ENCODE measurements around the gene SEPSECS.
"Not testable (repeated sequence)": the region's sequence is repeated elsewhere in the genome, so short reads cannot be mapped to it uniquely, and the experiment has no call there.

Gene SEPSECS

GRCh38 chr4:25090516-25090915 is 69.7 kb downstream of the SEPSECS start:
- DNase-seq (ENCODE audit: low spot score): no peak
- TF ChIP-seq CTCF (IDR thresholded peaks at IDR 0.05; ENCODE audit: extremely low read depth, missing control alignments): no peak

DNA sequence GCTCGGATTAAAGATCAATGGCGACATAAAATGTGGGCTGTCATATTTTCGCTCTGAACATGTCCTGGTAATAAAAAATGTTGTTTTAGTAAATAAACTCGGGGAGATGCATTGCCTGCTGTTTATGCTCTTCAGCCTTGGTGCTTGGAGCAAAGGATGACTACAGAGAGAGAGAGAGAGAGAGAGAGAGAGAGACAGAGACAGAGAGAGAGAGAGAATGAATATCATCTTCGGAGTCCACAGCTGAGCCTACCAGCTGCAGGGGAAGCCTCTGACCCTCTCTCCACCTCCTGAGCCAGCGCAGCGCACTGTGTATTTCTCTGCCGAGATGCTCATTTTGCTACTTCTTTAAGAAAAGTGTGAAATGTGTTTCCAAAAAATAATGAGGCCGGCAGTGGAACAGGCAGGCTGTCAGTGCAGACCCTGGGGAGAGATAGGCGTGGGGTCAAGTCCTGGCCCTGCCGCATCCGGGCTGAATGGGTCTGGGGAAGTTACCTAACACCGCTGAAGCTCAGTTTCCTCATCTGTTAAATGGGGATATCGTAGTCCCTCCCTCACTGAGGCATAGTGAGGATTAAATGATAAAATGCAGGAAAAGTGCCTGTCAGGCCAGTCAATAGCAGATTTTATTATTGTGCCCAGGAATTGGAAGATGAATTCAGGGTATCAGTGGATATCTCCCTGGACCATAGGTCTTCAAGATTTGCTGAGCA is 71.0 kb downstream of the SEPSECS start:
- no peak for DNase-seq (ENCODE audit: low spot score)
- TF ChIP-seq CTCF (IDR thresholded peaks at IDR 0.05; ENCODE audit: extremely low read depth, missing control alignments): no peak

DNA sequence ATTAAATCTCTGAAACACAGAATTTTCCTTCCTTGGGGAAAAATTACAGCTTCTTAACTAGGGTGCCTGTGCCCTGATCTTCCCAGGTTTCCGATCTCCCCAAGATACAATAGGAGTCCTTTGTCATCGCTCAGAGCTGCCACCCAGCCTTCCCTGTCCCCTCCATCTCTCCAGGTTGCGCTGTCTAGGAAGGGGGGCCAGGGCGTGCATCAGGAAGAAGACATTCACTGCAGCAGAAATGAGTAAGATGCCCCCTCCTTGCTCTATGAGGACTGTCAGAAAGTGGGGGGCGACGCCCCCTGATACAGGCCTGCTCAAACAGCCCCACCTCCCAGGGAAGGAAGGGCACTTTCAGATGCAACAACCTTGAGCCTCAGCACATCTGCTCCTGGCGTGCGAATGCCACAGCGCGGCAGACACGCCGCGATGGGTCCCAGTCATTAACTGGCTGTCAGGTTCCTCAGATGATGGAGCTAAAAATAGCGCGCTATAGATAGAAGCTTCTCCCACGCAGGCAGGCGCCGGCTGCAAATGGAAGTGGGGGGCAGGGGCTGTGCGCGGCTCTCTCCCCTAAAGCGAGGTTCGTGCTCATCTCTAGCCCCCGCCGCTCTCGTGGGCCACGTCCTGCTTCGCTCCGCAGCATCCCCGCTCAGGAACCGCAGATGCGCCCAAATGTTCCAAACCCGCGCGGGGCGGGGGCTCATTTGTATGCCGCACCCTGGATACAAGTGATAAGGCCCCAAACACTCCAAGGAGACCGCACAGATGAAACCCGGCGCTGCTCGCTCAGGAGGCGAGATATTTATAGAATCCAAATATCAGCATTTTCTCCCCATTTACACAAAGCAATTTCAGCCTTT is 71.9 kb downstream of the SEPSECS start:
- no peak for TF ChIP-seq CTCF (IDR thresholded peaks at IDR 0.05; ENCODE audit: extremely low read depth, missing control alignments)
- peak; percentile 17 for DNase-seq (ENCODE audit: low spot score)

DNA sequence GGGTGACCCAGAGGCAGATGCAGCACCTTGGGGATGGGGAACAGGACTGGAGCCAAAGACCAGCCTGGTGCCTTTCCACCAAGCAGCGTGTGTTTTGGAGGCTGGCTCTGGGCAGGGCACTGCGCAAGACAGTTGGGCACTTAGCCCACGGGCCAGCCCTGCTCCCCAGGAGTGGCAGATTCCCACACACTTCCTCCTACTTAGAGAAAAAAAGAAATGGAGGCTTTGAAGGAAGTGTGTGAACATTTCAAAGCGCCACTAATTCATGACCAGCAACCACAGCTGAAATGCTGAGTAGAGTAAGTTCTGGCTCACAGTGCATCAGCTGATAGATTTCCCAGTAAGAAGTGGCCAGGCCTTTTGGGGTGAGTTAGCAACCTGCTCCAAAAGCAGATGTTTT is 74.6 kb downstream of the SEPSECS start:
- DNase-seq (ENCODE audit: low spot score): no peak

GRCh38 chr4:25083441-25083840 is 76.8 kb downstream of the SEPSECS start:
- not testable (repeated sequence) for DNase-seq (ENCODE audit: low spot score)

More for the DNA sequence above, 74.6 kb downstream of the SEPSECS start:
- no peak for TF ChIP-seq CTCF (IDR thresholded peaks at IDR 0.05; ENCODE audit: extremely low read depth, missing control alignments)

GRCh38 chr4:25081866-25082471 is 78.3 kb downstream of the SEPSECS start:
- DNase-seq (ENCODE audit: low spot score): no peak
- no peak for TF ChIP-seq CTCF (IDR thresholded peaks at IDR 0.05; ENCODE audit: extremely low read depth, missing control alignments)

GRCh38 chr4:25080571-25080970 is 79.7 kb downstream of the SEPSECS start:
- no peak for TF ChIP-seq CTCF (IDR thresholded peaks at IDR 0.05; ENCODE audit: extremely low read depth, missing control alignments)
- DNase-seq (ENCODE audit: low spot score): no peak

All from GM20000 (cell line).